Stimulated activated CD4-positive, alpha-beta T cell treated with anti-CD3 and anti-CD28 coated beads, Interleukin-2, amount 100 ng/mL, for 4 hours (primary cell): ENCODE results near the gene NRIP2.
"Not testable (repeated sequence)": the region's sequence is repeated elsewhere in the genome, so short reads cannot be mapped to it uniquely, and the experiment has no call there.

Experiments
- DNase-seq: peaks from one replicate; pipeline ENCODE4 v3.0.0-alpha.2; 2020; ENCODE audit warnings: low read depth

Gene NRIP2, protein sequence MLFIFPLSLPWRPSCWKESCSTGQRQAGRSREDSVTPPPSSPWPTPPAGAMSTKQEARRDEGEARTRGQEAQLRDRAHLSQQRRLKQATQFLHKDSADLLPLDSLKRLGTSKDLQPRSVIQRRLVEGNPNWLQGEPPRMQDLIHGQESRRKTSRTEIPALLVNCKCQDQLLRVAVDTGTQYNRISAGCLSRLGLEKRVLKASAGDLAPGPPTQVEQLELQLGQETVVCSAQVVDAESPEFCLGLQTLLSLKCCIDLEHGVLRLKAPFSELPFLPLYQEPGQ

DNA sequence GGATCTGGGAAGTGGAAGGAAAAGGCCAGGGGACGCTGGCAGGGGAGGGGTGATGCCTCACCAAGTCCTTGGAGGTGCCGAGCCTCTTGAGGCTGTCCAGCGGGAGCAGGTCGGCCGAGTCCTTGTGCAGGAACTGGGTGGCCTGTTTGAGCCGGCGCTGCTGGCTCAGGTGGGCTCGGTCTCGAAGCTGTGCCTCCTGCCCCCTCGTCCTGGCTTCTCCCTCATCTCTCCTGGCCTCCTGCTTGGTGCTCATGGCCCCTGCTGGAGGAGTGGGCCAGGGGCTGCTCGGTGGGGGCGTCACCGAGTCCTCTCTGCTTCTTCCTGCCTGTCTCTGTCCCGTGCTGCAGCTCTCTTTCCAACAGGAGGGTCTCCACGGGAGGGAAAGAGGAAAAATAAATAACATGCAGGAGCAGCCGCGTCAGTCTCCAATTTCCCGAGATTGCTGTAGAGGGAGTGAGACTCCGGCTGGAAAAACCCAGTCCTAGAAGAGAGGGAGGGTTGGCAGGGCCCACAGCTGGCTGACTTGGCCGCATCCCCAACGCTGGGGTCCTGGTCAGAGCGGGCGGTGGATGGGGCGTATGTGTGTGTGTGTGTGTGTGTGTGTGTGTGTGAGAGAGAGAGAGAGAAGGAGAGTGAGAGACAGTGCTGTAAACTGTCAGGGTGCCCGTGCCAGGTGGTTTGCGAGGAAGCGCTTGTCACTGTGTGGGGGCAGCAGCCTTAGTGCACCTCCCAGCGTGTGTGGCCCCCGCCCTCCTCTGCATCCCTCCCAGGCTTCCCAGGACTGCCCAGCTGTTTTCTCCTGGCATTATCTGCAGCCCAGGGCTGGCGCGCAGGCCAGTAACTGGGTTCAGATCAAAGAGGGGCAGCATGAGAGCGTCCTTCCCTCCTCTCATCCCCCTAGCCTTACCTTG, at the start of gene NRIP2:
TSS of gene NRIP2 (minus strand) at position 455 of the 911 bp plus-strand sequence. CDS start at position 403, 52 bp downstream.
- DNase-seq, result no peak

GRCh38 chr12:2879853-2880252, 45.0 kb upstream of the NRIP2 start:
- no peak for DNase-seq

- DNase-seq, result no peak
Measured at GRCh38 chr12:2877953-2878732, 43.3 kb upstream of the NRIP2 start.

DNA sequence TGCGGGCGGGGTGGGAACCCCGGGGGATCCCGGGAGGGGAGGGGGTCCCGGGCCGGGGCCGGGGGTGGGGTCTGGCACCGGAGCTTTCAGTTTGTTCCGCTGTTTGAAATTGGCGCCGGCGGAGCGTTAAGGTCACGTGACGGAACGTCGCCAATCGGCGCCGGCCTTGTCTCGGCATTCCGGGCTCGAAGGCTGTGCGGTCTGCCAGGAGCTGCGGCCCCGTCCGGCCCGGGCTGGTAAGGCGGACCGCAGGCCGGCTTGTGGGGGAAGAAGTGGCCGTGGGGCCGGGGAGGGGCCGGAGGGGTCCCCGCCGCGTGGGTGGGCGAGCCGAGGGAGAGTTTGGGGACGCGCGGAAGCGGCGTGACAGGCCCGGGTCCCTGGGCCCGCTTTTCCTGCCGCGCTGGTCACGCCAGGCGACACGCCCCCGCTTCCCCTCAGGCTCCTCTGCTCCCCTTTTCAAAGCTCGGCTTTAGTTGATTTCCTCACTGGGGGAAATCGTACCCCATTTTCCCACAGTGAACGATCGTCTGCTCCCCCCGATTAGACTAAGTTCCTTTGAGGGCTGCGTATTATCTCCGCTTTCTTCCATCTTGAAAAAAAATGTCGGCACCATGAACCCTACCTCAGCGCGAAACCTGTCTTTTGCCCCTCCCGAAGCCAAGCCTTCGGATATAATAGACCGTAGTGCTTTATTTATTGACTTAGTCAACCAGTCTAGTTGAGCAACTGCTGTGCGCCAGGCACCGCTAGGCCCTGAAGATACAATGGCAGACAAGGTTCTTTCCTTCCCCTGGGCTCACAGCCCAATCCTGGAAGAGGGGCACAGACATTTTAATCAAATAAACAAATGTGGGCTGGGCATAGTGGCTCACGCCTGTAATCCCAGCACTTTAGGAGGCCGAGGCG, 42.5 kb upstream of the NRIP2 start, which contains the start of the genes FOXM1 and RHNO1:
TSS of gene FOXM1 (minus strand) at position 128 of the 906 bp plus-strand sequence. CDS start 2,696 bp downstream, outside the sequence.
TSS of gene RHNO1 (plus strand) at position 177 of the 906 bp plus-strand sequence. CDS start 8,144 bp downstream, outside the sequence.
- DNase-seq, result peak; percentile 76

DNA sequence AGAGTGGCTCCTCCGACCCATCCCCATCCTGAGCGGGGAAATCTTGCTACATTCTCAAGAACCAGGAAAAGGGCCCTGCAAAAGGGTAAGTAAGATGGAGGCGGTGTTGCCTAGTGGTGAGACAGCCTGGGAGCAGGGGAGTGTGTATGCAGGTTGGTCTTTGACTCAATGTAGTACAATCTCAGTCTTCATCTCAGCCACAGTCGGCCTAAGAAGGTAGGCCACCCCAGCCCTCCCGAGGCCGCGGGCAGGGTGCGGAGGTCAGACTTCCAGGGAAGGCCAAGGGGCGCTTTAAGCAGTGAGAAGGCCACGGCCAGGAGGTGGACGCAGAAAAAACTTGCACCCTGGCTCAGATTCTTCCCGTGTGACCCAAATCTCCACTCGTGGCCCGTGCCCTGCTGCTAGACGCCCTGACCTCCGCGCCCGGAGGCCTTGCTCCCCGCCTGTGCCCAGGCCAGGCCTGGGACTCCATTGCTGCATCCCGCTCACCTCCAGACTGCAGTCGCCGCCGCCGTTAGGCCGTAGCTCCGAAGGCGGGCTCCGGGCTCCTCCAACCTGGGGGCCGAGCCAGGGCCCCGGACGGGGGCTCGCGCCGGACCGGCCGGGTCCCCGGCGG, 41.7 kb upstream of the NRIP2 start:
- DNase-seq, result no peak

DNA sequence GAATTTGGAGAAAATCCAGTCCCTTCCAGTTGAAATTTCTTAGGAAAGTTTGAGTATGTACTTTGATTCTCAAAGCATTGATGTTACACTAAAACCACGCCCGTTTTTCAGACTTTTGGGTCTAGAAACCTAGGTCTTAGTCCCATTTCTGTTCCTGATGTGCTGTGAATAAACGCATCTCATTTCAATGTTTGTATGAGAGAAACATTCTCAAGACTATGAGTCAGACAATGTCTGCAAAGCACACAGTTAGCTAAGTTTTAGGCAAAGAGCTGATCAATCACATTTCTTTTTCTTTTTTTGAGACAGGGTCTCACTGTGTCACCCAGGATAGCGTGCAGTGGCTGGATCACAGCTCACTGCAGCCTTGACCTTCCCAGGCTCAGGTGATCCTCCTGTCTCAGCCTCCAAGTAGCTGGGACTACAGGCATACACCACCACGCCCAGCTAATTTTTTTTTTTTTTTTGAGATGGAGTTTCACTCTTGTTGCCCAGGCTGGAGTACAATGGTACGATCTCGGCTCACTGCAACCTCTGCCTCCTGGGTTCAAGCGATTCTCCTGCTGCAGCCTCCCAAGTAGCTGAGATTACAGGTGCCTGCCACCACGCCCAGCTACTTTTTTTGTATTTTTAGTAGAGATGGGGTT, 34.3 kb upstream of the NRIP2 start:
- not testable (repeated sequence) for DNase-seq

DNA sequence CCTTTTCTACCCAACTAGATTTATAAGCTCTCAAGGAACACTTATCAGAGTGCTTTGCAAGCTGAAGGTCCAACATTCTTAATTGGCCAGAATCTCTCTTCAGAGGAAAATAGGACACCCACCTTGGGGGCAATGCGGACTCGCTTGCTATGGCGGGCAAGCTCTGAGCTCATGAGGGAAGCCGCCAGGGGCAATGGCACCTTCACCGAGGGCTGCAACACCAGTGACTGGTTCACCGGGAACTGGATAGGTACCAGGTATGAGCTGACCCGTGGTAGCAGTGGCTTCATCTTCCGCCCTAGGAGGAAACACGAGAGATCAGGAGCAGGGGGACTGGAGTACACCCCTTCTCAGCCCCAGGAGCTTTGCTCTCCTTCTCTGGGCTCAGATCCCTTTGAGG, 29.4 kb upstream of the NRIP2 start:
- no peak for DNase-seq

DNA sequence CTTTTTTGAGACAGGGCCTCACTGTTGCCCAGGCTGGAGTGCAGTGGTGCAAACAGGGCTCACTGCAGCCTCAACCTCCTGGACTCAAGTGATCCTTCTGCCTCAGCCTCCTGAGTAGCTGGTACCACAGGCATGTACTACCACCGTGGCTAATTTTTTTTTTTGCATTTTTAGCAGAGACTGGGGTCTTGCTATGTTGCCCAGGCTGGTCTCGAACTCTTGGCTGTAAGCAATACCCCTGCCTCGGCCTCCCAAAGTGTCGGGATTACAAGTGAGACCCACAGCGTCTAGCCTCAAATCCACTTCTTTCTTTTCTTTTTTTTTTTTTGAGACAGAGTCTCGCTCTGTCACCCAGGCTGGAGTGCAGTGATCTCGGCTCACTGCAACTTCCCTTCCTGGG, 28.6 kb upstream of the NRIP2 start:
- not testable (repeated sequence) for DNase-seq

DNA sequence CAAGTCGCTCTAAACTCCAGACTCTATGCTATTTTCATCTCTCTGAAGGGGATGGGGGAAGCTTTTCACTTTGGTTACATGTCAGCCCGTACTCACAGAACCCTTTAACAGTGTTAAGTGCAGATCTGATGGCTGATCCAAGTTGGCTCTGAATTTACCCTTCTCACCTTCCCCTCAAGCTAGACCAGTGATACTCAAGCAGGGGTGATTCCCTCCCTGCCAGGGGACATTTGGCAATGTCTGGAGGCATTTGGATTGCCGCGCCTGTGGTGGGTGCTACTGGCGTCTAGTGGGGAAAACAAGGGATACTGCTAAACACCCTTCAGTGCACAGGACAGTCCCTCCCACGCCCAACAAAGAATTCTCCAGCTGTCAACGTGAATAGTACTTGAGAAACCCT, 28.0 kb upstream of the NRIP2 start:
- DNase-seq, result no peak

- no peak for DNase-seq
Measured at GRCh38 chr12:2860170-2860569, 25.3 kb upstream of the NRIP2 start.

- no peak for DNase-seq
Measured at GRCh38 chr12:2858944-2859421, 24.1 kb upstream of the NRIP2 start.

GRCh38 chr12:2858334-2858733, 23.5 kb upstream of the NRIP2 start:
- DNase-seq, result no peak

DNA sequence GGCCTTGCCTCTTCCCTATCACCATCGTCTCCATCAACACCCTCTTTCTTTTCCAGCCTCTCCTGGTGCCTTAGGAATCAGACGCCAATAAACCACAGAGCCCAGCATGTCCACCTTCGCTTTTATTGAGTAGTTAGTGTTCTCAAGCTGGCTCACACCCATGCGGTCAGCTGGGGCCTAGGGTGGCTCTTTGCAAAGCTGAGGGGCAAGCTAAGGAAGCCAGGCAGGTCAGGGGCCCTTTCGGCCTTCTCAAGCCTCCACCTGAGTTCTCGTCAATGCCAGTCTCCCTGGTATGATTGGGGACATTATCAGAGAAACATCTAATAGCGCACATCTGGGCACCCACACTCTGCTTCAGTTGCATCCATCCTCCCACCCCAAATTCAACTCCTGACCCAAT, 22.7 kb upstream of the NRIP2 start:
- DNase-seq, result no peak

DNA sequence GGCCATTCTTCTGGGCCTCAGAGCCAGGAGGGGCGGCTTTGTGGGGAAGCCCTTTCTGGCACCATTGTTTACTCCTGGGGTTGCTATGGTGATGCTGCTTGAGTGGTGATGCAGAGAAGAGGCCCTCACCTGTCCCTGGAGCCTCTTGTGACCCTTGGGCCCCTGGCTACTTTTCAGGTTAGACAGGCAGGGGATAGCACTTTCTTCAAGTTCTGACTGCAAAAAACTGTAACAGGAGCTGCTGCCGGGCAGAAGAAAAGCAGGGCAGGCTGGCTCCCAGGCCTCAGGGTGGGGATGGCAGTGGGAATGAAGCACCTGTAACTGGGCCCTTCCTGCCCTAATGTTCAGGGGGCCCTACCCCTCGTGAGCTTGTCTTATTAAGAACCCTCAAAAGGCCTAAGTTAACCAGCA, 22.2 kb upstream of the NRIP2 start, which contains the start of gene TEX52:
TSS of gene TEX52 (minus strand) at position 19 of the 411 bp plus-strand sequence. CDS start at position 6, 13 bp downstream.
- DNase-seq, result no peak

DNA sequence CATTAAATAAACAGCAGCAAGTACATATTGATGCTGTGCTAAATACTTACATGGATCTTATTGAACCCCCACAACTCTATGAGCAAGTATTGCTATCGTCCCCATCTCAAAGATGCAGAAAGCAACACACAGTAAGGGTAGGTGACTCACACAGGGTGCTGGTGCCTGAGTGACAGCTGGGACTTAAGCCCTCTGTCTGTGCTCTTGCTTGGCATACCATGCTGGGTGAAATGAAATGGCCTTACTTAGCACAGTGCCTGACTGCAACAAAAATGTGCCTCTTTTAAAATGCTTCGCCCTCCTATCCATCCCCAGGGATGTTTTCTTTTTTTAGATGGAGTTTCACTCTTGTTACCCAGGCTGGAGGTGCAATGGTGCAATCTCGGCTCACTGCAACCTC, 21.2 kb upstream of the NRIP2 start:
- no peak for DNase-seq

DNA sequence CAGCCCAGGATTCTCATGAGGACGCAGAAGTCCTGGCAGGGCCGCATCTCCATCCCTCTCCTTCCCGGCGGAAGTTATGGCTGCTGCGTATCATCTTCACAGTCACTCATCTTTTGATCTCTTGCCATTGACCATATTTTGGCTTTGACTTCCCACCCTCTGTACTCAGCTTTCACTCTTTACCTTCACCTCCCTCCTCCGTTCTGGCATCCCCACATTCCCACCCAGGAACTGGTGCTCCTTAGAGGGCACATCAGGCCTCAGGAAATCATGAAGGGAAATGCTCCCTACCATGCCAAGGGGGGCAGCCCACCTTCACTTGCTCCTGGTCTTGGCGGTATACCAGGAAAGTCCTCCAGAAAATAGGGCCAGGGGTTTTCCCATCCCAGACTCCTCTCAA, 20.7 kb upstream of the NRIP2 start:
- DNase-seq, result no peak

- no peak for DNase-seq
Measured at GRCh38 chr12:2854669-2855453, 20.0 kb upstream of the NRIP2 start.

DNA sequence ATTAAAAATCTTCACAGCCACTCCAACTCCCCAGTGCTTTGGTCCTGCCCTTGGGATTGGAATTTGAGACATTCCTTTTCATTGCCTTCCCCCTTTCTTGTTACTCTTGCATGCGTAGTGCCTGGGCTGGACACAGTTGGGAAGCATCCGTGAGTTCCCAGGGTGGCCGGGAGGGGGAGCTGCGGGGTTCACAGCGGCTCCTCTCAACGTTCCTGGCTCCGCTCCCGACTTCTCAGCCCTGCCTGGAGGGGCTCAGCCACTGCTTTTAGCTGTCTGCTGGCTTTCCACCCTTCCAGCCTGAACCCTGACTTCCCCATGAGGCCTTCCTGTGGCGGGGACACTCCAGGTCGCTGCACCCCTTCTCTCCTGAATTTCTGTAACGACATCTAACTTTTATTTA, 18.8 kb upstream of the NRIP2 start:
- peak; percentile 11 for DNase-seq

DNA sequence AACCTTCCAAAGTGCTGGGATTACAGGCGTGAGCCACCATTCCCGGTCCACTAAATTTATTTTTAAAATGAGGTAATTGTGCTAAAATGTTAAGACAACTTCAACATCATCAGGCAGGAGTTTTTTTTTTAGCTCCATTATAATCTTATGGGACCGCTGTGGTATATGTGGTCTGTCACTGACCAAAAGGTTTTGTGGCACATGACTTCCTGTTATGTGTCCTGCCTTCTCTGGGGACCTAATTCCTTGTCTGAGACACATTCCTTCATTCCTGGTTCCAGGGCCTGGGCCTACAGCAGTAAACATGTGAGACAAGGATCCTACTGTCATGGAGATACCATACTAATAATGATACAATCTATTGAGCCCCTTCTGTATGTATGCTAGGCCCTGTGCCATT, 17.1 kb upstream of the NRIP2 start:
- no peak for DNase-seq
